ENCODE data around the gene GYG2.

- no peak for TF ChIP-seq GATA2 (IDR thresholded peaks at IDR 0.05; ENCODE audit: low read depth, low read length)
- TF ChIP-seq GATA3 (IDR thresholded peaks at IDR 0.05; ENCODE audit: low read depth, low read length): no peak
These were observed 12.2 kb downstream of the GYG2 start for GRCh38 chrX:2840961-2841360.

Data from SH-SY5Y (cell line).